K562 (cell line): Measurements from ENCODE around the gene CDS2. TPM values are rescaled to one million over a fixed set of nuclear protein-coding genes. Genes with fewer than 3 reads are reported as not detected.

ENCODE experiments used
- BHLHE40 ChIP-seq: IDR thresholded peaks from 2 replicates; pipeline ENCODE4 v1.6.1; 2011; ENCODE audit warnings: low read length, improper control_type of control experiment
- CBFA2T3 ChIP-seq: fragments of 450-650 bp; IDR thresholded peaks from 2 replicates; pipeline ENCODE4 v1.6.1; 2017
- CTBP1 ChIP-seq: fragments of 450-650 bp; IDR thresholded peaks from 2 replicates; pipeline ENCODE4 v1.6.1; 2016; ENCODE audit warnings: borderline replicate concordance
- L3MBTL2 ChIP-seq: fragments of 450-650 bp; IDR thresholded peaks from 2 replicates; pipeline ENCODE4 v1.6.1; 2016; ENCODE audit warnings: mild to moderate bottlenecking, moderate library complexity
- MYC ChIP-seq, 2 experiments: fragments of 250-450 bp in 1 of 2; sonication (Bioruptor Pico) in 1 of 2; IDR thresholded peaks; 2 replicates each; pipeline versions ENCODE4 v1.5.1 to v1.6.1; 2012 to 2021; ENCODE audit warnings: low read depth in 2 of 2, borderline replicate concordance in 1 of 2, improper control_type of control experiment in 1 of 2, low read length in 1 of 2, mild to moderate bottlenecking in 1 of 2, moderate library complexity in 1 of 2
- NRF1 ChIP-seq, 2 experiments: fragments of 450-650 bp; IDR thresholded peaks in 1 of 2; conservative IDR thresholded peaks in 1 of 2; 2 replicates each; pipeline ENCODE4 v1.6.1; 2014; ENCODE audit warnings: mild to moderate bottlenecking in 2 of 2
- RAD51 ChIP-seq: fragments of 450-650 bp; IDR thresholded peaks from 2 replicates; pipeline ENCODE4 v1.7.1; 2016; ENCODE audit warnings: low read depth, mild to moderate bottlenecking, borderline replicate concordance
- SMARCE1 ChIP-seq: fragments of 450-650 bp; IDR thresholded peaks from 2 replicates; pipeline ENCODE4 v1.7.1; 2016; ENCODE audit warnings: mild to moderate bottlenecking
- TEAD4 ChIP-seq, 2 experiments: sonication (generic) in 1 of 2; formaldehyde crosslinking in 1 of 2; IDR thresholded peaks; 2 replicates each; pipeline versions ENCODE4 v1.6.1 to v1.8.0; 2012 to 2022; ENCODE audit warnings: borderline replicate concordance in 1 of 2, inconsistent platforms in 1 of 2, low read length in 1 of 2, mild to moderate bottlenecking in 1 of 2, missing genetic modification reagents in 1 of 2
- ZNF239 ChIP-seq: fragments of 250-450 bp; sonication (Bioruptor Pico); IDR thresholded peaks from 2 replicates; pipeline ENCODE4 v1.4.0; 2020; ENCODE audit warnings: mild to moderate bottlenecking
- ZNF695 ChIP-seq: fragments of 450-650 bp; formaldehyde crosslinking; IDR thresholded peaks from 2 replicates; pipeline ENCODE4 v1.4.0; 2020; ENCODE audit warnings: mild to moderate bottlenecking, moderate library complexity
- polyA plus RNA-seq, 8 experiments: library from polyadenylated mRNA; depleted of rRNA in 4 of 8; stranded (reverse) in 5 of 8; unstranded in 3 of 8; fragments of >200 nt; fragmentation: Nextera tagmentation in 2 of 8; fragmentation: Illumina TruSeq in 1 of 8; extraction: Ambion mirVana in 2 of 8; extraction: Trizol in 1 of 8; gene quantifications; 2 replicates each; pipeline versions ENCODE4 v1.2.1 to v1.2.3, GENCODE V29; 2011 to 2014; ENCODE audit warnings: inconsistent platforms in 1 of 8, missing spikeins in 1 of 8
- total RNA-seq, 7 experiments: library from RNA; depleted of rRNA in 6 of 7; stranded (reverse); fragments of >200 nt in 6 of 7; fragmentation: Illumina TruSeq in 2 of 7; extraction: Trizol in 2 of 7; gene quantifications; 2 replicates each; pipeline versions ENCODE4 v1.2.1 to v1.2.3, GENCODE V29; 2011 to 2021; ENCODE audit warnings: low replicate concordance in 1 of 7
- TF ChIP-seq, protein P1 (sequence below): sonication (generic); formaldehyde crosslinking; IDR thresholded peaks from 2 replicates; pipeline ENCODE4 v1.8.0; 2022; ENCODE audit warnings: mild to moderate bottlenecking, missing genetic modification reagents
- TF ChIP-seq, protein P2 (sequence below): fragments of 250-450 bp; sonication (Bioruptor Pico); IDR thresholded peaks from 2 replicates; pipeline ENCODE4 v1.5.0; 2021
- TF ChIP-seq, protein P3 (sequence below): sonication (generic); formaldehyde crosslinking; IDR thresholded peaks from 2 replicates; pipeline ENCODE4 v1.9.0; 2022; ENCODE audit warnings: mild to moderate bottlenecking, missing genetic modification reagents
- TF ChIP-seq, protein P4 (sequence below), 2 experiments: IDR thresholded peaks; 2 replicates each; pipeline ENCODE4 v1.6.1; 2011; ENCODE audit warnings: borderline replicate concordance in 1 of 2, control low read depth in 1 of 2, low read depth in 1 of 2, low read length in 1 of 2, mild to moderate bottlenecking in 1 of 2, mixed read lengths in 1 of 2, moderate library complexity in 1 of 2; ENCODE audit not compliant: insufficient read depth in 1 of 2, insufficient read length in 1 of 2, poor library complexity in 1 of 2, severe bottlenecking in 1 of 2; ENCODE audit errors: extremely low read depth in 1 of 2
- TF ChIP-seq, protein P5 (sequence below): fragments of 450-650 bp; formaldehyde crosslinking; IDR thresholded peaks from 2 replicates; pipeline ENCODE4 v1.4.0; 2022; ENCODE audit warnings: mild to moderate bottlenecking, moderate library complexity
- TF ChIP-seq, protein P6 (sequence below): IDR thresholded peaks from 3 replicates; pipeline ENCODE4 v1.6.1; 2011; ENCODE audit warnings: borderline replicate concordance, mild to moderate bottlenecking; ENCODE audit not compliant: insufficient read length, insufficient read depth

The CDS2 gene
- total and polyA plus RNA-seq, 9 of the 15 experiments (the other 6 are each of a cell fraction or from before 2014, with no cell fraction given) = 6.4 to 46.4 (median 12.2) TPM

DNA sequence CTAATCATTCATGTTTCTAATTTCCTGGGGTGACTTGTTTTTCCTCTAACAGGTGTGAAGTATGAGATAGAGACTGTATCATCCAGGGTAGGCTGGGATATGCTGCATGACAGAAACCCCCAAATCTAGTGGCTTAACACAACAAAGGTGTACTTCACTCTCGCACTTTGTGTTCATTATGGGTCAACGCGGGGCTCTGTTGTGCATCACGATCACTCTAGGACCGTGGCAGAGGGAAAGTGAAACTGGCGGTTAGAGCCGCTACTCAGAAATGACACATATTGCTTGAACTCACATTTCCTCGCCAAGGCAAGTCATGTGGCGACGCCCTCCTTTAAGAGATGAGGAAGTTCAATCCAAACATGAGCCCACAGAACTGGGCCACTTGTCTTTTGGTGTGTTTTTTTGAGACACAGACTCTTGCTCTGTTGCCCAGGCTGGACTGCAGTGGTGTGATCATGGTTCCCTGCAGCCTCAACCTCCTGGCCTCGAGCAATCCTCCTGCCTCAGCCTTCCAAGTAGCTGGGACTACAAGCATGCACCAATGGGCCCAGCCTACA is 48.3 kb upstream of the CDS2 start (continued):
- TF ChIP-seq, protein P1, sequence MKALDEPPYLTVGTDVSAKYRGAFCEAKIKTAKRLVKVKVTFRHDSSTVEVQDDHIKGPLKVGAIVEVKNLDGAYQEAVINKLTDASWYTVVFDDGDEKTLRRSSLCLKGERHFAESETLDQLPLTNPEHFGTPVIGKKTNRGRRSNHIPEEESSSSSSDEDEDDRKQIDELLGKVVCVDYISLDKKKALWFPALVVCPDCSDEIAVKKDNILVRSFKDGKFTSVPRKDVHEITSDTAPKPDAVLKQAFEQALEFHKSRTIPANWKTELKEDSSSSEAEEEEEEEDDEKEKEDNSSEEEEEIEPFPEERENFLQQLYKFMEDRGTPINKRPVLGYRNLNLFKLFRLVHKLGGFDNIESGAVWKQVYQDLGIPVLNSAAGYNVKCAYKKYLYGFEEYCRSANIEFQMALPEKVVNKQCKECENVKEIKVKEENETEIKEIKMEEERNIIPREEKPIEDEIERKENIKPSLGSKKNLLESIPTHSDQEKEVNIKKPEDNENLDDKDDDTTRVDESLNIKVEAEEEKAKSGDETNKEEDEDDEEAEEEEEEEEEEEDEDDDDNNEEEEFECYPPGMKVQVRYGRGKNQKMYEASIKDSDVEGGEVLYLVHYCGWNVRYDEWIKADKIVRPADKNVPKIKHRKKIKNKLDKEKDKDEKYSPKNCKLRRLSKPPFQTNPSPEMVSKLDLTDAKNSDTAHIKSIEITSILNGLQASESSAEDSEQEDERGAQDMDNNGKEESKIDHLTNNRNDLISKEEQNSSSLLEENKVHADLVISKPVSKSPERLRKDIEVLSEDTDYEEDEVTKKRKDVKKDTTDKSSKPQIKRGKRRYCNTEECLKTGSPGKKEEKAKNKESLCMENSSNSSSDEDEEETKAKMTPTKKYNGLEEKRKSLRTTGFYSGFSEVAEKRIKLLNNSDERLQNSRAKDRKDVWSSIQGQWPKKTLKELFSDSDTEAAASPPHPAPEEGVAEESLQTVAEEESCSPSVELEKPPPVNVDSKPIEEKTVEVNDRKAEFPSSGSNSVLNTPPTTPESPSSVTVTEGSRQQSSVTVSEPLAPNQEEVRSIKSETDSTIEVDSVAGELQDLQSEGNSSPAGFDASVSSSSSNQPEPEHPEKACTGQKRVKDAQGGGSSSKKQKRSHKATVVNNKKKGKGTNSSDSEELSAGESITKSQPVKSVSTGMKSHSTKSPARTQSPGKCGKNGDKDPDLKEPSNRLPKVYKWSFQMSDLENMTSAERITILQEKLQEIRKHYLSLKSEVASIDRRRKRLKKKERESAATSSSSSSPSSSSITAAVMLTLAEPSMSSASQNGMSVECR (CRISPR knock-in tag) = no peak
- TF ChIP-seq, protein P2, sequence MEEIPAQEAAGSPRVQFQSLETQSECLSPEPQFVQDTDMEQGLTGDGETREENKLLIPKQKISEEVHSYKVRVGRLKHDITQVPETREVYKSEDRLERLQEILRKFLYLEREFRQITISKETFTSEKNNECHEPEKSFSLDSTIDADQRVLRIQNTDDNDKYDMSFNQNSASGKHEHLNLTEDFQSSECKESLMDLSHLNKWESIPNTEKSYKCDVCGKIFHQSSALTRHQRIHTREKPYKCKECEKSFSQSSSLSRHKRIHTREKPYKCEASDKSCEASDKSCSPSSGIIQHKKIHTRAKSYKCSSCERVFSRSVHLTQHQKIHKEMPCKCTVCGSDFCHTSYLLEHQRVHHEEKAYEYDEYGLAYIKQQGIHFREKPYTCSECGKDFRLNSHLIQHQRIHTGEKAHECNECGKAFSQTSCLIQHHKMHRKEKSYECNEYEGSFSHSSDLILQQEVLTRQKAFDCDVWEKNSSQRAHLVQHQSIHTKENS = no peak
- TF ChIP-seq BHLHE40 = peak; percentile 16; the same call in 1 of the 2 replicates
- peak; percentile 93 for TF ChIP-seq L3MBTL2
- TF ChIP-seq CBFA2T3 = peak; percentile 41; the same call in 1 of the 2 replicates
- TF ChIP-seq CTBP1 = peak; percentile 46; the same call in 1 of the 2 replicates
- TF ChIP-seq SMARCE1 = 0 out of 2 replicates have a peak, but pooled peaks have one; percentile 15
- TF ChIP-seq RAD51 = 0 out of 2 replicates have a peak, but pooled peaks have one; percentile 36
- TF ChIP-seq, protein P3, sequence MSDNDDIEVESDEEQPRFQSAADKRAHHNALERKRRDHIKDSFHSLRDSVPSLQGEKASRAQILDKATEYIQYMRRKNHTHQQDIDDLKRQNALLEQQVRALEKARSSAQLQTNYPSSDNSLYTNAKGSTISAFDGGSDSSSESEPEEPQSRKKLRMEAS = peak; percentile 77; the same call in 1 of the 2 replicates
- peak; percentile 10; the same call in 1 of the 2 replicates for TF ChIP-seq TEAD4 (IDR thresholded peaks at IDR 0.05; ENCODE audit: low read length)
- no peak for TF ChIP-seq TEAD4 (CRISPR knock-in tag; IDR thresholded peaks at IDR 0.05; ENCODE audit: borderline replicate concordance)
- TF ChIP-seq, protein P4, sequence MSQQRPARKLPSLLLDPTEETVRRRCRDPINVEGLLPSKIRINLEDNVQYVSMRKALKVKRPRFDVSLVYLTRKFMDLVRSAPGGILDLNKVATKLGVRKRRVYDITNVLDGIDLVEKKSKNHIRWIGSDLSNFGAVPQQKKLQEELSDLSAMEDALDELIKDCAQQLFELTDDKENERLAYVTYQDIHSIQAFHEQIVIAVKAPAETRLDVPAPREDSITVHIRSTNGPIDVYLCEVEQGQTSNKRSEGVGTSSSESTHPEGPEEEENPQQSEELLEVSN (IDR thresholded peaks at IDR 0.05; ENCODE audit: borderline replicate concordance in 1 of 2, extremely low read depth in 1 of 2, insufficient read depth in 1 of 2, insufficient read length in 1 of 2, low read depth in 1 of 2, low read length in 1 of 2, poor library complexity in 1 of 2, severe bottlenecking in 1 of 2) = peak; percentile 23 to 55
- TF ChIP-seq, protein P5, sequence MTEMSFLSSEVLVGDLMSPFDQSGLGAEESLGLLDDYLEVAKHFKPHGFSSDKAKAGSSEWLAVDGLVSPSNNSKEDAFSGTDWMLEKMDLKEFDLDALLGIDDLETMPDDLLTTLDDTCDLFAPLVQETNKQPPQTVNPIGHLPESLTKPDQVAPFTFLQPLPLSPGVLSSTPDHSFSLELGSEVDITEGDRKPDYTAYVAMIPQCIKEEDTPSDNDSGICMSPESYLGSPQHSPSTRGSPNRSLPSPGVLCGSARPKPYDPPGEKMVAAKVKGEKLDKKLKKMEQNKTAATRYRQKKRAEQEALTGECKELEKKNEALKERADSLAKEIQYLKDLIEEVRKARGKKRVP = no peak
- TF ChIP-seq ZNF695 (CRISPR knock-in tag) = no peak
- TF ChIP-seq NRF1 (conservative IDR thresholded peaks at IDR 0.05 in 1 of 2, IDR thresholded peaks at IDR 0.05 in 1 of 2) = peak; percentile 17 to 42; a peak in 3 of 4 replicates
- no peak for TF ChIP-seq ZNF239 (CRISPR knock-in tag)
- TF ChIP-seq MYC (IDR thresholded peaks at IDR 0.05; ENCODE audit: low read depth, low read length) = peak; percentile 48; the same call in 1 of the 2 replicates
- TF ChIP-seq MYC (CRISPR knock-in tag; IDR thresholded peaks at IDR 0.05; ENCODE audit: borderline replicate concordance, low read depth) = no peak
- TF ChIP-seq, protein P6, sequence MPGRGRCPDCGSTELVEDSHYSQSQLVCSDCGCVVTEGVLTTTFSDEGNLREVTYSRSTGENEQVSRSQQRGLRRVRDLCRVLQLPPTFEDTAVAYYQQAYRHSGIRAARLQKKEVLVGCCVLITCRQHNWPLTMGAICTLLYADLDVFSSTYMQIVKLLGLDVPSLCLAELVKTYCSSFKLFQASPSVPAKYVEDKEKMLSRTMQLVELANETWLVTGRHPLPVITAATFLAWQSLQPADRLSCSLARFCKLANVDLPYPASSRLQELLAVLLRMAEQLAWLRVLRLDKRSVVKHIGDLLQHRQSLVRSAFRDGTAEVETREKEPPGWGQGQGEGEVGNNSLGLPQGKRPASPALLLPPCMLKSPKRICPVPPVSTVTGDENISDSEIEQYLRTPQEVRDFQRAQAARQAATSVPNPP = no peak
